HepG2 (cell line): Measurements from ENCODE around the gene TPI1. TPM values are rescaled to one million over a fixed set of nuclear protein-coding genes. Genes with fewer than 3 reads are reported as not detected.

Source experiments
- ARID5B ChIP-seq: IDR thresholded peaks from 2 replicates; pipeline ENCODE4 v1.4.0; 2020; ENCODE audit warnings: mild to moderate bottlenecking, missing genetic modification reagents
- CTCF ChIP-seq: sonication (generic); formaldehyde crosslinking; IDR thresholded peaks from 2 replicates; pipeline ENCODE4 v1.5.0; 2020; ENCODE audit warnings: mild to moderate bottlenecking, missing genetic modification reagents, moderate library complexity
- HNRNPUL1 ChIP-seq: fragments of 200-400 bp; formaldehyde crosslinking; IDR thresholded peaks from 2 replicates; pipeline ENCODE4 v1.6.1; 2017; ENCODE audit warnings: low read depth, mild to moderate bottlenecking, low read length, moderate library complexity
- ZNF619 ChIP-seq: sonication (generic); formaldehyde crosslinking; IDR thresholded peaks from 2 replicates; pipeline ENCODE4 v1.4.0; 2020; ENCODE audit warnings: mild to moderate bottlenecking, missing genetic modification reagents
- ZNF691 ChIP-seq: sonication (generic); formaldehyde crosslinking; IDR thresholded peaks from 2 replicates; pipeline ENCODE4 v1.4.0; 2020; ENCODE audit warnings: missing genetic modification reagents, low read depth, mild to moderate bottlenecking, borderline replicate concordance
- ZNF839 ChIP-seq: sonication (generic); formaldehyde crosslinking; IDR thresholded peaks from 2 replicates; pipeline ENCODE4 v1.4.0; 2020; ENCODE audit warnings: missing genetic modification reagents, mild to moderate bottlenecking, borderline replicate concordance
- ZXDC ChIP-seq: sonication (generic); formaldehyde crosslinking; IDR thresholded peaks from 2 replicates; pipeline ENCODE4 v1.5.0; 2020; ENCODE audit warnings: mild to moderate bottlenecking, missing genetic modification reagents
- polyA plus RNA-seq, 8 experiments: library from polyadenylated mRNA; depleted of rRNA in 3 of 8; stranded (reverse) in 7 of 8; unstranded in 1 of 8; fragments of >200 nt; fragmentation: Illumina TruSeq in 4 of 8; extraction: Trizol in 4 of 8; gene quantifications; 2 replicates each; pipeline versions ENCODE4 v1.2.1 to v1.2.3, GENCODE V29; 2011 to 2016; ENCODE audit warnings: low read depth in 4 of 8, missing spikeins in 1 of 8, mixed read lengths in 1 of 8; ENCODE audit not compliant: insufficient read depth in 1 of 8
- total RNA-seq, 5 experiments: library from RNA; depleted of rRNA; stranded (reverse); fragments of >200 nt; fragmentation: Illumina TruSeq; extraction: Trizol; gene quantifications; 2 replicates each; pipeline ENCODE4 v1.2.3, GENCODE V29; 2016; ENCODE audit warnings: low read depth in 1 of 5
- TF ChIP-seq, protein P1 (sequence below): sonication (generic); formaldehyde crosslinking; IDR thresholded peaks from 2 replicates; pipeline ENCODE4 v1.4.0; 2020; ENCODE audit warnings: missing genetic modification reagents
- TF ChIP-seq, protein P2 (sequence below): sonication (generic); formaldehyde crosslinking; IDR thresholded peaks from 2 replicates; pipeline ENCODE4 v1.5.0; 2020; ENCODE audit warnings: missing genetic modification reagents

The TPI1 gene
- total and polyA plus RNA-seq, 2 of the 13 experiments (the other 11 are each of a cell fraction or from before 2014, with no cell fraction given): 945 to 2,535 TPM

GRCh38 chr12:6872073-6873048, 5.0 kb downstream of the TPI1 start (continued):
- TF ChIP-seq, protein P1, sequence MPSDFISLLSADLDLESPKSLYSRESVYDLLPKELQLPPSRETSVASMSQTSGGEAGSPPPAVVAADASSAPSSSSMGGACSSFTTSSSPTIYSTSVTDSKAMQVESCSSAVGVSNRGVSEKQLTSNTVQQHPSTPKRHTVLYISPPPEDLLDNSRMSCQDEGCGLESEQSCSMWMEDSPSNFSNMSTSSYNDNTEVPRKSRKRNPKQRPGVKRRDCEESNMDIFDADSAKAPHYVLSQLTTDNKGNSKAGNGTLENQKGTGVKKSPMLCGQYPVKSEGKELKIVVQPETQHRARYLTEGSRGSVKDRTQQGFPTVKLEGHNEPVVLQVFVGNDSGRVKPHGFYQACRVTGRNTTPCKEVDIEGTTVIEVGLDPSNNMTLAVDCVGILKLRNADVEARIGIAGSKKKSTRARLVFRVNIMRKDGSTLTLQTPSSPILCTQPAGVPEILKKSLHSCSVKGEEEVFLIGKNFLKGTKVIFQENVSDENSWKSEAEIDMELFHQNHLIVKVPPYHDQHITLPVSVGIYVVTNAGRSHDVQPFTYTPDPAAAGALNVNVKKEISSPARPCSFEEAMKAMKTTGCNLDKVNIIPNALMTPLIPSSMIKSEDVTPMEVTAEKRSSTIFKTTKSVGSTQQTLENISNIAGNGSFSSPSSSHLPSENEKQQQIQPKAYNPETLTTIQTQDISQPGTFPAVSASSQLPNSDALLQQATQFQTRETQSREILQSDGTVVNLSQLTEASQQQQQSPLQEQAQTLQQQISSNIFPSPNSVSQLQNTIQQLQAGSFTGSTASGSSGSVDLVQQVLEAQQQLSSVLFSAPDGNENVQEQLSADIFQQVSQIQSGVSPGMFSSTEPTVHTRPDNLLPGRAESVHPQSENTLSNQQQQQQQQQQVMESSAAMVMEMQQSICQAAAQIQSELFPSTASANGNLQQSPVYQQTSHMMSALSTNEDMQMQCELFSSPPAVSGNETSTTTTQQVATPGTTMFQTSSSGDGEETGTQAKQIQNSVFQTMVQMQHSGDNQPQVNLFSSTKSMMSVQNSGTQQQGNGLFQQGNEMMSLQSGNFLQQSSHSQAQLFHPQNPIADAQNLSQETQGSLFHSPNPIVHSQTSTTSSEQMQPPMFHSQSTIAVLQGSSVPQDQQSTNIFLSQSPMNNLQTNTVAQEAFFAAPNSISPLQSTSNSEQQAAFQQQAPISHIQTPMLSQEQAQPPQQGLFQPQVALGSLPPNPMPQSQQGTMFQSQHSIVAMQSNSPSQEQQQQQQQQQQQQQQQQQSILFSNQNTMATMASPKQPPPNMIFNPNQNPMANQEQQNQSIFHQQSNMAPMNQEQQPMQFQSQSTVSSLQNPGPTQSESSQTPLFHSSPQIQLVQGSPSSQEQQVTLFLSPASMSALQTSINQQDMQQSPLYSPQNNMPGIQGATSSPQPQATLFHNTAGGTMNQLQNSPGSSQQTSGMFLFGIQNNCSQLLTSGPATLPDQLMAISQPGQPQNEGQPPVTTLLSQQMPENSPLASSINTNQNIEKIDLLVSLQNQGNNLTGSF (CRISPR knock-in tag): 0 out of 2 replicates have a peak, but pooled peaks have one; percentile 44
- peak; percentile 78 for TF ChIP-seq ZNF691 (CRISPR knock-in tag)
- peak; percentile 88; the same call in 1 of the 2 replicates for TF ChIP-seq ZNF619 (CRISPR knock-in tag)
- TF ChIP-seq ARID5B (CRISPR knock-in tag): peak; percentile 61
- TF ChIP-seq, protein P2, sequence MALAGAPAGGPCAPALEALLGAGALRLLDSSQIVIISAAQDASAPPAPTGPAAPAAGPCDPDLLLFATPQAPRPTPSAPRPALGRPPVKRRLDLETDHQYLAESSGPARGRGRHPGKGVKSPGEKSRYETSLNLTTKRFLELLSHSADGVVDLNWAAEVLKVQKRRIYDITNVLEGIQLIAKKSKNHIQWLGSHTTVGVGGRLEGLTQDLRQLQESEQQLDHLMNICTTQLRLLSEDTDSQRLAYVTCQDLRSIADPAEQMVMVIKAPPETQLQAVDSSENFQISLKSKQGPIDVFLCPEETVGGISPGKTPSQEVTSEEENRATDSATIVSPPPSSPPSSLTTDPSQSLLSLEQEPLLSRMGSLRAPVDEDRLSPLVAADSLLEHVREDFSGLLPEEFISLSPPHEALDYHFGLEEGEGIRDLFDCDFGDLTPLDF (CRISPR knock-in tag): no peak
- TF ChIP-seq CTCF (CRISPR knock-in tag): peak; percentile 98
- TF ChIP-seq HNRNPUL1: no peak
- no peak for TF ChIP-seq ZNF839 (CRISPR knock-in tag)
- no peak for TF ChIP-seq ZXDC
